HepG2 (cell line): Measurements from ENCODE around the gene RBM43. TPM values are rescaled to one million over a fixed set of nuclear protein-coding genes. Genes with fewer than 3 reads are reported as not detected.

Experiments used
- ETS1 ChIP-seq: sonication (generic); formaldehyde crosslinking; IDR thresholded peaks from 2 replicates; pipeline ENCODE4 v1.4.0; 2020; ENCODE audit warnings: missing genetic modification reagents
- HNF1A ChIP-seq, 2 experiments: sonication (generic) in 1 of 2; formaldehyde crosslinking in 1 of 2; IDR thresholded peaks; 2 replicates each; pipeline versions ENCODE4 v1.4.0 to v1.6.1; 2016 to 2020; ENCODE audit warnings: borderline replicate concordance in 1 of 2, low read depth in 1 of 2, mild to moderate bottlenecking in 1 of 2, missing genetic modification reagents in 1 of 2
- MBNL3 ChIP-seq: fragments of 250-450 bp; sonication (Bioruptor Pico); conservative IDR thresholded peaks from 2 replicates; pipeline ENCODE4 v1.8.0; 2022; ENCODE audit warnings: mild to moderate bottlenecking, inconsistent platforms
- MLLT10 ChIP-seq: sonication (generic); formaldehyde crosslinking; IDR thresholded peaks from 2 replicates; pipeline ENCODE4 v1.4.0; 2020; ENCODE audit warnings: missing genetic modification reagents
- NFAT5 ChIP-seq: sonication (generic); formaldehyde crosslinking; IDR thresholded peaks from 2 replicates; pipeline ENCODE4 v1.4.0; 2020; ENCODE audit warnings: missing genetic modification reagents
- PLSCR1 ChIP-seq: sonication (generic); formaldehyde crosslinking; IDR thresholded peaks from 2 replicates; pipeline ENCODE4 v1.5.0; 2020; ENCODE audit warnings: missing genetic modification reagents, mild to moderate bottlenecking, borderline replicate concordance
- SNAPC2 ChIP-seq: sonication (generic); formaldehyde crosslinking; IDR thresholded peaks from 2 replicates; pipeline ENCODE4 v1.8.1; 2022; ENCODE audit warnings: mild to moderate bottlenecking, missing genetic modification reagents
- SP140L ChIP-seq: sonication (generic); formaldehyde crosslinking; IDR thresholded peaks from 2 replicates; pipeline ENCODE4 v1.4.0; 2020; ENCODE audit warnings: missing genetic modification reagents, borderline replicate concordance
- TOPORS ChIP-seq: sonication (generic); formaldehyde crosslinking; IDR thresholded peaks from 2 replicates; pipeline ENCODE4 v1.8.0; 2023; ENCODE audit warnings: mild to moderate bottlenecking, missing genetic modification reagents
- ZFAT ChIP-seq: sonication (generic); formaldehyde crosslinking; conservative IDR thresholded peaks from 2 replicates; pipeline ENCODE4 v1.8.1; 2023; ENCODE audit warnings: missing genetic modification reagents, inconsistent platforms
- ZNF280B ChIP-seq: sonication (generic); formaldehyde crosslinking; IDR thresholded peaks from 2 replicates; pipeline ENCODE4 v1.5.0; 2020; ENCODE audit warnings: missing genetic modification reagents, mild to moderate bottlenecking, borderline replicate concordance
- ZNF337 ChIP-seq: sonication (generic); formaldehyde crosslinking; IDR thresholded peaks from 2 replicates; pipeline ENCODE4 v1.5.1; 2020; ENCODE audit warnings: missing genetic modification reagents, low read depth, mild to moderate bottlenecking, borderline replicate concordance
- ZNF34 ChIP-seq: sonication (generic); formaldehyde crosslinking; IDR thresholded peaks from 2 replicates; pipeline ENCODE4 v1.4.0; 2020; ENCODE audit warnings: mild to moderate bottlenecking, missing genetic modification reagents, borderline replicate concordance
- ZNF460 ChIP-seq: sonication (generic); formaldehyde crosslinking; IDR thresholded peaks from 2 replicates; pipeline ENCODE4 v1.5.1; 2020; ENCODE audit warnings: missing genetic modification reagents, mild to moderate bottlenecking, borderline replicate concordance
- polyA plus RNA-seq, 8 experiments: library from polyadenylated mRNA; depleted of rRNA in 3 of 8; stranded (reverse) in 7 of 8; unstranded in 1 of 8; fragments of >200 nt; fragmentation: Illumina TruSeq in 4 of 8; extraction: Trizol in 4 of 8; gene quantifications; 2 replicates each; pipeline versions ENCODE4 v1.2.1 to v1.2.3, GENCODE V29; 2011 to 2016; ENCODE audit warnings: low read depth in 4 of 8, missing spikeins in 1 of 8, mixed read lengths in 1 of 8; ENCODE audit not compliant: insufficient read depth in 1 of 8
- total RNA-seq, 5 experiments: library from RNA; depleted of rRNA; stranded (reverse); fragments of >200 nt; fragmentation: Illumina TruSeq; extraction: Trizol; gene quantifications; 2 replicates each; pipeline ENCODE4 v1.2.3, GENCODE V29; 2016; ENCODE audit warnings: low read depth in 1 of 5

The RBM43 gene
- total and polyA plus RNA-seq, 2 of the 13 experiments (the other 11 are each of a cell fraction or from before 2014, with no cell fraction given) = 0.31 to 0.70 TPM

GRCh38 chr2:151261231-151261976, at the start of gene RBM43 (continued):
- TF ChIP-seq TOPORS (CRISPR knock-in tag) (peak; percentile 77; the same call in 1 of the 2 replicates), ZNF337 (CRISPR knock-in tag) (peak; percentile 92; the same call in 1 of the 2 replicates), PLSCR1 (CRISPR knock-in tag) (no peak), SP140L (CRISPR knock-in tag) (no peak), MLLT10 (CRISPR knock-in tag) (no peak), ETS1 (CRISPR knock-in tag) (no peak), SNAPC2 (CRISPR knock-in tag) (no peak), ZFAT (CRISPR knock-in tag) (0 out of 2 replicates have a peak, but pooled peaks have one; percentile 74), ZNF280B (CRISPR knock-in tag) (peak; percentile 85), NFAT5 (no peak; the same call in 1 of the 2 replicates), ZNF460 (CRISPR knock-in tag) (no peak), HNF1A (IDR thresholded peaks at IDR 0.05; ENCODE audit: low read depth) (no peak), HNF1A (CRISPR knock-in tag; IDR thresholded peaks at IDR 0.05; ENCODE audit: borderline replicate concordance) (0 out of 2 replicates have a peak, but pooled peaks have one; percentile 52), ZNF34 (0 out of 2 replicates have a peak, but pooled peaks have one; percentile 33), MBNL3 (no peak)
